H9 (cell line): ENCODE results near the gene PIAS4. TPM values are rescaled to one million over a fixed set of nuclear protein-coding genes. Genes with fewer than 3 reads are reported as not detected.

Source experiments
- DNase-seq: peaks from one replicate; pipeline ENCODE4 v3.0.0-alpha.2; 2017
- H2AFZ ChIP-seq: one replicate; pipeline ENCODE4 v1.6.1; 2013; ENCODE audit warnings: mild to moderate bottlenecking, low read length, control low read depth, moderate library complexity
- H2AK5ac ChIP-seq: 2 replicates; pipeline ENCODE4 v1.6.1; 2013; ENCODE audit warnings: low read length, control low read depth, mixed read lengths; ENCODE audit not compliant: insufficient read length
- H2BK120ac ChIP-seq: one replicate; pipeline ENCODE4 v1.6.1; 2013; ENCODE audit warnings: low read depth, mild to moderate bottlenecking, low read length, control low read depth, inconsistent platforms; ENCODE audit not compliant: poor library complexity, severe bottlenecking
- H2BK12ac ChIP-seq: 2 replicates; pipeline ENCODE4 v1.6.1; 2013; ENCODE audit warnings: low read length, control low read depth, mixed read lengths, low read depth; ENCODE audit not compliant: insufficient read length
- H2BK15ac ChIP-seq: 2 replicates; pipeline ENCODE4 v1.6.1; 2013; ENCODE audit warnings: low read depth, low read length, control low read depth
- H2BK20ac ChIP-seq: one replicate; pipeline ENCODE4 v1.6.1; 2013; ENCODE audit warnings: low read depth, mild to moderate bottlenecking, low read length, control low read depth, inconsistent platforms; ENCODE audit not compliant: poor library complexity, severe bottlenecking
- H2BK5ac ChIP-seq: 2 replicates; pipeline ENCODE4 v1.6.1; 2013; ENCODE audit warnings: low read length, control low read depth, mixed read lengths; ENCODE audit not compliant: insufficient read length
- H3K14ac ChIP-seq: 2 replicates; pipeline ENCODE4 v1.6.1; 2013; ENCODE audit warnings: low read length, control low read depth; ENCODE audit not compliant: insufficient read depth
- H3K18ac ChIP-seq: 2 replicates; pipeline ENCODE4 v1.6.1; 2013; ENCODE audit warnings: low read depth, mild to moderate bottlenecking, mixed read lengths, low read length, control low read depth; ENCODE audit not compliant: insufficient read length
- H3K23ac ChIP-seq: 2 replicates; pipeline ENCODE4 v1.6.1; 2013; ENCODE audit warnings: low read length, control low read depth, mixed read lengths, low read depth; ENCODE audit not compliant: insufficient read length
- H3K23me2 ChIP-seq: 2 replicates; pipeline ENCODE4 v1.6.1; 2013; ENCODE audit warnings: low read depth, mild to moderate bottlenecking, mixed read lengths, low read length, control low read depth; ENCODE audit not compliant: insufficient read length, poor library complexity, severe bottlenecking
- H3K27ac ChIP-seq: 2 replicates; pipeline ENCODE4 v1.5.1; 2013; ENCODE audit warnings: low read length, control low read depth, mixed read lengths, low read depth; ENCODE audit not compliant: insufficient read length
- H3K27me3 ChIP-seq: 2 replicates; pipeline ENCODE4 v1.6.1; 2013; ENCODE audit warnings: low read length, control low read depth, inconsistent platforms; ENCODE audit not compliant: insufficient read depth
- H3K4ac ChIP-seq: 2 replicates; pipeline ENCODE4 v1.6.1; 2013; ENCODE audit warnings: low read depth, mild to moderate bottlenecking, control low read depth, inconsistent platforms, low read length, moderate library complexity
- H3K4me1 ChIP-seq: 2 replicates; pipeline ENCODE4 v1.6.1; 2013; ENCODE audit warnings: low read length, control low read depth, inconsistent platforms; ENCODE audit not compliant: insufficient read depth
- H3K4me2 ChIP-seq: 2 replicates; pipeline ENCODE4 v1.6.1; 2013; ENCODE audit warnings: low read length, control low read depth, mixed read lengths; ENCODE audit not compliant: insufficient read length, insufficient read depth
- H3K56ac ChIP-seq: 2 replicates; pipeline ENCODE4 v1.6.1; 2013; ENCODE audit warnings: low read depth, mild to moderate bottlenecking, mixed read lengths, low read length, control low read depth; ENCODE audit not compliant: insufficient read length
- H3K79me1 ChIP-seq: 2 replicates; pipeline ENCODE4 v1.6.1; 2013; ENCODE audit warnings: low read depth, mild to moderate bottlenecking, moderate library complexity, low read length, control low read depth, inconsistent platforms; ENCODE audit not compliant: insufficient read depth, poor library complexity, severe bottlenecking
- H3K79me2 ChIP-seq: 2 replicates; pipeline ENCODE4 v1.6.1; 2013; ENCODE audit warnings: low read length, control low read depth, inconsistent platforms; ENCODE audit not compliant: insufficient read depth
- H3K9ac ChIP-seq: 2 replicates; pipeline ENCODE4 v1.6.1; 2013; ENCODE audit warnings: low read length, control low read depth, mixed read lengths; ENCODE audit not compliant: insufficient read length; ENCODE audit errors: extremely low read depth
- H3K9me3 ChIP-seq: one replicate; pipeline ENCODE4 v1.6.1; 2013; ENCODE audit warnings: low read depth, low read length, inconsistent platforms; ENCODE audit not compliant: control insufficient read depth
- H3T11ph ChIP-seq: one replicate; pipeline ENCODE4 v1.6.1; 2013; ENCODE audit warnings: mild to moderate bottlenecking, low read length, control low read depth, inconsistent platforms
- H4K20me1 ChIP-seq: one replicate; pipeline ENCODE4 v1.6.1; 2013; ENCODE audit not compliant: control insufficient read depth, insufficient read length, insufficient read depth
- H4K5ac ChIP-seq: 2 replicates; pipeline ENCODE4 v1.6.1; 2013; ENCODE audit warnings: low read depth, mild to moderate bottlenecking, mixed read lengths, low read length, control low read depth; ENCODE audit not compliant: insufficient read length
- H4K8ac ChIP-seq: replicated peaks from 2 replicates; pipeline ENCODE4 v1.6.1; 2013; ENCODE audit warnings: low read length, control low read depth, mixed read lengths, low read depth; ENCODE audit not compliant: insufficient read length
- H4K91ac ChIP-seq: 2 replicates; pipeline ENCODE4 v1.6.1; 2013; ENCODE audit warnings: low read depth, mild to moderate bottlenecking, moderate library complexity, mixed read lengths, low read length, control low read depth; ENCODE audit not compliant: insufficient read length
- H3K27ac Mint-ChIP-seq, 3 experiments: 2 replicates in 2 of 3; 3 replicates in 1 of 3; pipeline ENCODE4 v1.8.0; 2020 to 2021; ENCODE audit warnings: mixed read lengths in 3 of 3, mild to moderate bottlenecking in 1 of 3, moderate library complexity in 1 of 3
- H3K27me3 Mint-ChIP-seq: 2 replicates; pipeline ENCODE4 v1.8.0; 2021; ENCODE audit warnings: low read depth, mild to moderate bottlenecking, moderate library complexity, mixed read lengths
- H3K36me3 Mint-ChIP-seq, 3 experiments: 2 replicates in 2 of 3; 3 replicates in 1 of 3; pipeline ENCODE4 v1.8.0; 2020 to 2021; ENCODE audit warnings: low read depth in 3 of 3, mixed read lengths in 3 of 3; ENCODE audit not compliant: insufficient read depth in 1 of 3
- H3K4me1 Mint-ChIP-seq, 2 experiments: 2 replicates each; pipeline ENCODE4 v1.8.0; 2020; ENCODE audit warnings: mixed read lengths in 2 of 2
- H3K4me3 Mint-ChIP-seq, 2 experiments: 2 replicates in 1 of 2; 3 replicates in 1 of 2; pipeline ENCODE4 v1.8.0; 2020 to 2021; ENCODE audit warnings: mild to moderate bottlenecking in 2 of 2, mixed read lengths in 2 of 2, moderate library complexity in 1 of 2
- H3K9me3 Mint-ChIP-seq, 2 experiments: 2 replicates in 1 of 2; 3 replicates in 1 of 2; pipeline ENCODE4 v1.8.0; 2020; ENCODE audit warnings: mild to moderate bottlenecking in 2 of 2, mixed read lengths in 2 of 2, moderate library complexity in 1 of 2
- WGBS: extraction: QIAGEN DNeasy Blood & Tissue Kit; methylation state at CpG from one replicate; pipeline ENCODE4 v1.1.7; 2013; ENCODE audit warnings: missing lambda C conversion rate, low lambda C conversion rate, mixed read lengths; ENCODE audit not compliant: insufficient read length; ENCODE audit errors: extremely low coverage; 5-methylcytosine and 5-hydroxymethylcytosine counted together
- total RNA-seq: library from RNA; stranded (reverse); gene quantifications from 2 replicates; pipeline ENCODE4 v1.2.1, GENCODE V29; 2021
- TF ChIP-seq, protein P1 (sequence below): fragments of 200-600 bp; sonication (generic); conservative IDR thresholded peaks from 3 replicates; pipeline ENCODE4 v1.8.0; 2021; ENCODE audit warnings: antibody characterized with exemption, mild to moderate bottlenecking

PIAS4 gene
- total RNA-seq, 1 experiment from 2014 or later = 52.0 TPM

DNA sequence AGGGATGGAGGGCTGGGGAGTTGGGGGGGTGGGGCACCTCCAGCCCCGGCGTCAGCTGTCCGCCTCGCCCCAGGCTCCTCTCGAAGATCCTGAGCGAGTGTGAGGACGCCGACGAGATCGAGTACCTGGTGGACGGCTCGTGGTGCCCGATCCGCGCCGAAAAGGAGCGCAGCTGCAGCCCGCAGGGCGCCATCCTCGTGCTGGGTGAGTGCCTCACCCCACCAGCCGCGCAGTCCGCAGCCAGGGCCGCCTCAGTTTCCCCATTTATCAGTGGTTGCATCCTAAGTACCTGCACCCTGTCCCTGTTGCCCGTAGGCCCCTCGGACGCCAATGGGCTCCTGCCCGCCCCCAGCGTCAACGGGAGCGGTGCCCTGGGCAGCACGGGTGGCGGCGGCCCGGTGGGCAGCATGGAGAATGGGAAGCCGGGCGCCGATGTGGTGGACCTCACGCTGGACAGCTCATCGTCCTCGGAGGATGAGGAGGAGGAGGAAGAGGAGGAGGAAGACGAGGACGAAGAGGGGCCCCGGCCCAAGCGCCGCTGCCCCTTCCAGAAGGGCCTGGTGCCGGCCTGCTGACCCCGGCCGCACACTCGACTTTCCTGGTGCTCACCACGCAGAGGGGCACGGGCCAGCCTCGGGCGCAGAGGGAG is 29.9 kb downstream of the PIAS4 start:
- Histone ChIP-seq H2BK12ac (no peak overlapping the region), H2AK5ac (no peak overlapping the region), H3K9ac (no peak overlapping the region), H3K9me3 (peaks cover 8% of the 10 kb centered on the region), H4K20me1 (no peaks in the 10 kb centered on the region), H3T11ph (no peak overlapping the region), H3K79me1 (no peaks in the 10 kb centered on the region), H4K8ac (no peak overlapping the region), H4K91ac (no peak overlapping the region), H3K27ac (no peak overlapping the region), H3K18ac (no peak overlapping the region), H2BK15ac (no peak overlapping the region), H3K27me3 (no peaks in the 10 kb centered on the region), H3K4me2 (no peak overlapping the region), H3K23me2 (no peaks in the 10 kb centered on the region), H2BK120ac (no peak overlapping the region), H3K23ac (no peak overlapping the region), H3K14ac (no peak overlapping the region), H3K4me1 (no peaks in the 10 kb centered on the region), H3K79me2 (no peaks in the 10 kb centered on the region), H4K5ac (no peak overlapping the region), H2BK20ac (no peak overlapping the region), H2AFZ (no peak overlapping the region), H3K4ac (no peak overlapping the region), H3K56ac (no peak overlapping the region), H2BK5ac (no peak overlapping the region)
- peaks cover 6 to 16% (median 15%) of the 10 kb centered on the region in 3 experiments; a peak in 6 of 7 replicates for H3K36me3 Mint-ChIP-seq
- no peaks in the 10 kb centered on the region for H3K4me1 Mint-ChIP-seq
- no peak overlapping the region for H3K4me3 Mint-ChIP-seq
- H3K27me3 Mint-ChIP-seq = peaks cover 3% of the 10 kb centered on the region; the same call in 1 of the 2 replicates
- no peak for DNase-seq
- no peaks in the 10 kb centered on the region for H3K9me3 Mint-ChIP-seq
- no peak overlapping the region; a peak in 1 of 7 replicates for H3K27ac Mint-ChIP-seq
- TF ChIP-seq, protein P1, sequence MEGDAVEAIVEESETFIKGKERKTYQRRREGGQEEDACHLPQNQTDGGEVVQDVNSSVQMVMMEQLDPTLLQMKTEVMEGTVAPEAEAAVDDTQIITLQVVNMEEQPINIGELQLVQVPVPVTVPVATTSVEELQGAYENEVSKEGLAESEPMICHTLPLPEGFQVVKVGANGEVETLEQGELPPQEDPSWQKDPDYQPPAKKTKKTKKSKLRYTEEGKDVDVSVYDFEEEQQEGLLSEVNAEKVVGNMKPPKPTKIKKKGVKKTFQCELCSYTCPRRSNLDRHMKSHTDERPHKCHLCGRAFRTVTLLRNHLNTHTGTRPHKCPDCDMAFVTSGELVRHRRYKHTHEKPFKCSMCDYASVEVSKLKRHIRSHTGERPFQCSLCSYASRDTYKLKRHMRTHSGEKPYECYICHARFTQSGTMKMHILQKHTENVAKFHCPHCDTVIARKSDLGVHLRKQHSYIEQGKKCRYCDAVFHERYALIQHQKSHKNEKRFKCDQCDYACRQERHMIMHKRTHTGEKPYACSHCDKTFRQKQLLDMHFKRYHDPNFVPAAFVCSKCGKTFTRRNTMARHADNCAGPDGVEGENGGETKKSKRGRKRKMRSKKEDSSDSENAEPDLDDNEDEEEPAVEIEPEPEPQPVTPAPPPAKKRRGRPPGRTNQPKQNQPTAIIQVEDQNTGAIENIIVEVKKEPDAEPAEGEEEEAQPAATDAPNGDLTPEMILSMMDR = no peak
- no CpG with 5 or more reads among the region's 54 CpGs for WGBS
